NCI-H146 treated with DMSO at 0.1 percent for 48 hours (cell line): ENCODE results near the gene SLC38A4.

Experiments
- DNase-seq: peaks from one replicate; lab custom pipeline; 2025; ENCODE audit not compliant: unreplicated experiment; lab: John Stamatoyannopoulos, UW

The SLC38A4 gene

GRCh38 chr12:46717159-46717558 lies 108.6 kb downstream of the SLC38A4 start:
- no peak for DNase-seq
